HL-60 (cell line): ENCODE measurements around the gene EIF2S1.

ENCODE experiments used
- GABPA ChIP-seq: IDR thresholded peaks from 2 replicates; pipeline ENCODE4 v1.6.1; 2012; ENCODE audit warnings: low read depth
- POLR2AphosphoS5 ChIP-seq: IDR thresholded peaks from 2 replicates; pipeline ENCODE4 v1.6.1; 2012; ENCODE audit warnings: low read depth
- SPI1 ChIP-seq: IDR thresholded peaks from 2 replicates; pipeline ENCODE4 v1.6.1; 2012; ENCODE audit warnings: low read depth, mild to moderate bottlenecking, borderline replicate concordance
- TF ChIP-seq, protein P1 (sequence below): IDR thresholded peaks from one replicate; pipeline ENCODE4 v1.5.1; 2011; ENCODE audit warnings: low read length, control low read depth, inconsistent platforms; ENCODE audit not compliant: insufficient read depth
- TF ChIP-seq, protein P2 (sequence below): IDR thresholded peaks from 2 replicates; pipeline ENCODE4 v1.6.1; 2012; ENCODE audit warnings: low read depth; ENCODE audit not compliant: insufficient replicate concordance

DNA sequence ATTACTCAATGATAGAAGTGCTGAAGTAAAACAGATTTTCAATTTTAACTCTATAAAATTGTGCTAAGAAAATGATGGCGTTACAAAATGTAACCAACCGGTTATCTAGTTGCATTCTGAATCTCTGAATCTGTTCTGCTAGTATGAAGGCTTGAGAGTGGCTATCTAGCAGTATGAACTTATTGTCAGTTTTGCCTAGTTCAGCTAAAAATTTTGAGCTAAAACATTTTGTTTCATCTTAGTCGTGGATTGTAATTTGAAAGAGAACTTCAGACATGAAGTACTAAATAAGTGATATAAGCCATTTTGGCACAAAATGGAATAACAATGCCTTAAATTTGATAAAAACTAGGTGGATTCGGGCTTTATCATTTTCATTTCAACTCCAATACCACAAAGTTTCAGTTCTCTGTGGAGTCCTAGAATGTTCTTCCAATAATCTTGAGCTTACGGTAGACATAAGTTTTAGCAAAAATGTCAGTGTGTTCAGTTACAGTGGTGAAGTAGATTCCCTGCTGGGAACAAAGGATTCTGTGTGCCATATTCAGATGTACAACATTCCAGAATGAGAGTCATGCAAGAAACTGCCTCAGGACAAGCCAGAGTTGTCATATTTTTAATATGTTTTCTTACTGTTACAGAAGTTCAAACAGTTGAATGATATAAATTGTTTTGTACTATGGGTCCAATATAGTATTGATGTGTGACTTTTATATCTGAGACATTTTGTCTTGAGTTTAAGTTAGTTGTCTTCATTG, 28.6 kb upstream of the EIF2S1 start:
- TF ChIP-seq, protein P1, sequence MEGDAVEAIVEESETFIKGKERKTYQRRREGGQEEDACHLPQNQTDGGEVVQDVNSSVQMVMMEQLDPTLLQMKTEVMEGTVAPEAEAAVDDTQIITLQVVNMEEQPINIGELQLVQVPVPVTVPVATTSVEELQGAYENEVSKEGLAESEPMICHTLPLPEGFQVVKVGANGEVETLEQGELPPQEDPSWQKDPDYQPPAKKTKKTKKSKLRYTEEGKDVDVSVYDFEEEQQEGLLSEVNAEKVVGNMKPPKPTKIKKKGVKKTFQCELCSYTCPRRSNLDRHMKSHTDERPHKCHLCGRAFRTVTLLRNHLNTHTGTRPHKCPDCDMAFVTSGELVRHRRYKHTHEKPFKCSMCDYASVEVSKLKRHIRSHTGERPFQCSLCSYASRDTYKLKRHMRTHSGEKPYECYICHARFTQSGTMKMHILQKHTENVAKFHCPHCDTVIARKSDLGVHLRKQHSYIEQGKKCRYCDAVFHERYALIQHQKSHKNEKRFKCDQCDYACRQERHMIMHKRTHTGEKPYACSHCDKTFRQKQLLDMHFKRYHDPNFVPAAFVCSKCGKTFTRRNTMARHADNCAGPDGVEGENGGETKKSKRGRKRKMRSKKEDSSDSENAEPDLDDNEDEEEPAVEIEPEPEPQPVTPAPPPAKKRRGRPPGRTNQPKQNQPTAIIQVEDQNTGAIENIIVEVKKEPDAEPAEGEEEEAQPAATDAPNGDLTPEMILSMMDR, result no peak
- TF ChIP-seq POLR2AphosphoS5 (no peak), GABPA (no peak), SPI1 (no peak)
- TF ChIP-seq, protein P2, sequence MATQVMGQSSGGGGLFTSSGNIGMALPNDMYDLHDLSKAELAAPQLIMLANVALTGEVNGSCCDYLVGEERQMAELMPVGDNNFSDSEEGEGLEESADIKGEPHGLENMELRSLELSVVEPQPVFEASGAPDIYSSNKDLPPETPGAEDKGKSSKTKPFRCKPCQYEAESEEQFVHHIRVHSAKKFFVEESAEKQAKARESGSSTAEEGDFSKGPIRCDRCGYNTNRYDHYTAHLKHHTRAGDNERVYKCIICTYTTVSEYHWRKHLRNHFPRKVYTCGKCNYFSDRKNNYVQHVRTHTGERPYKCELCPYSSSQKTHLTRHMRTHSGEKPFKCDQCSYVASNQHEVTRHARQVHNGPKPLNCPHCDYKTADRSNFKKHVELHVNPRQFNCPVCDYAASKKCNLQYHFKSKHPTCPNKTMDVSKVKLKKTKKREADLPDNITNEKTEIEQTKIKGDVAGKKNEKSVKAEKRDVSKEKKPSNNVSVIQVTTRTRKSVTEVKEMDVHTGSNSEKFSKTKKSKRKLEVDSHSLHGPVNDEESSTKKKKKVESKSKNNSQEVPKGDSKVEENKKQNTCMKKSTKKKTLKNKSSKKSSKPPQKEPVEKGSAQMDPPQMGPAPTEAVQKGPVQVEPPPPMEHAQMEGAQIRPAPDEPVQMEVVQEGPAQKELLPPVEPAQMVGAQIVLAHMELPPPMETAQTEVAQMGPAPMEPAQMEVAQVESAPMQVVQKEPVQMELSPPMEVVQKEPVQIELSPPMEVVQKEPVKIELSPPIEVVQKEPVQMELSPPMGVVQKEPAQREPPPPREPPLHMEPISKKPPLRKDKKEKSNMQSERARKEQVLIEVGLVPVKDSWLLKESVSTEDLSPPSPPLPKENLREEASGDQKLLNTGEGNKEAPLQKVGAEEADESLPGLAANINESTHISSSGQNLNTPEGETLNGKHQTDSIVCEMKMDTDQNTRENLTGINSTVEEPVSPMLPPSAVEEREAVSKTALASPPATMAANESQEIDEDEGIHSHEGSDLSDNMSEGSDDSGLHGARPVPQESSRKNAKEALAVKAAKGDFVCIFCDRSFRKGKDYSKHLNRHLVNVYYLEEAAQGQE, result no peak
